Right cardiac atrium (tissue), 5 donors: ENCODE data around the gene TANGO6. TPM values are rescaled to one million over a fixed set of nuclear protein-coding genes. Genes with fewer than 3 reads are reported as not detected.

Experiments used
- ATAC-seq, 2 donors: fragments of 200-7000 bp; cut with Tn5 transposase; one replicate each; pipeline versions ENCODE4 v1.8.0 to v1.9.1; 2020; ENCODE audit warnings: moderate library complexity in 2 of 2, mild to moderate bottlenecking in 1 of 2
- DNase-seq, 3 donors: peaks; one replicate each; pipeline ENCODE4 v3.0.0-alpha.2; 2020
- H3K27ac ChIP-seq: one replicate; pipeline ENCODE4 v1.5.1; 2013; ENCODE audit warnings: mild to moderate bottlenecking, low read length, control low read depth, moderate library complexity
- H3K27me3 ChIP-seq: one replicate; pipeline ENCODE4 v1.6.1; 2013; ENCODE audit not compliant: control insufficient read depth, insufficient read depth
- H3K4me1 ChIP-seq: one replicate; pipeline ENCODE4 v1.6.1; 2013; ENCODE audit warnings: low read length; ENCODE audit not compliant: control insufficient read depth, insufficient read depth
- H3K4me3 ChIP-seq: one replicate; pipeline ENCODE4 v1.5.1; 2013; ENCODE audit warnings: low read length, control low read depth
- H3K9me3 ChIP-seq: one replicate; pipeline ENCODE4 v1.6.1; 2013; ENCODE audit warnings: low read length; ENCODE audit not compliant: control insufficient read depth
- WGBS: extraction: QIAGEN DNeasy Blood & Tissue Kit; methylation state at CpG from one replicate; pipeline ENCODE4 v1.1.7; 2013; 5-methylcytosine and 5-hydroxymethylcytosine counted together
- intact Hi-C, 4 donors: fragments of 100-400 bp; cut with DNase I; formaldehyde crosslinking; loops; one replicate each; pipeline versions ENCODE4 v1.11.0 to v1.14.0; 2022 to 2023
- polyA plus RNA-seq: library from polyadenylated mRNA; stranded (reverse); fragments of 200-250 nt; gene quantifications from one replicate; pipeline ENCODE4 v1.2.3, GENCODE V29; 2013
- total RNA-seq, 4 donors: library from RNA; stranded (reverse); fragmentation: NEBNext Ultra II Directional; extraction: Animal tissue kit (Norgen Biotek cat#: 25700); gene quantifications; one replicate each; pipeline ENCODE4 v1.2.1, GENCODE V29; 2021
- donor health status: healthy with polysubstance abuse.
- donor health status: DM: no; HTN: yes; CAD: no.
- donor health status: DM: no; HTN: no; CAD: no.
- donor health status: DM: no; HTN: yes; CAD: no; lungs with severe emphysema.
- donor health status: DM: yes; HTN: yes; CAD: no.

Gene TANGO6
- total and polyA plus RNA-seq, 5 donors = 2.1 to 11.5 (median 9.7) TPM

GRCh38 chr16:68860978-68861892 is 17.9 kb downstream of the TANGO6 start:
- no peak overlapping the region for H3K4me3 ChIP-seq
- H3K9me3 ChIP-seq = no peaks in the 10 kb centered on the region
- no peak overlapping the region for H3K27ac ChIP-seq
- H3K27me3 ChIP-seq = no peaks in the 10 kb centered on the region
- DNase-seq (no peak), ATAC-seq (no peak)
- H3K4me1 ChIP-seq = no peaks in the 10 kb centered on the region
- intact Hi-C loops = no loop called here
- 87% methylated on average over 15 of the region's 15 CpGs for WGBS

GRCh38 chr16:68866933-68867332 is 23.6 kb downstream of the TANGO6 start:
- Histone ChIP-seq H3K4me1 (no peaks in the 10 kb centered on the region), H3K9me3 (no peaks in the 10 kb centered on the region), H3K4me3 (no peak overlapping the region), H3K27me3 (no peaks in the 10 kb centered on the region), H3K27ac (no peak overlapping the region)
- ATAC-seq = no peak
- DNase-seq = no peak
- WGBS = 86% methylated on average over 6 of the region's 6 CpGs
- intact Hi-C loops = no loop called here

- H3K4me1 ChIP-seq = no peaks in the 10 kb centered on the region
- no peaks in the 10 kb centered on the region for H3K9me3 ChIP-seq
- no peak for ATAC-seq
- WGBS = 83% methylated on average over 4 of the region's 4 CpGs
- H3K27ac ChIP-seq = no peak overlapping the region
- DNase-seq = no peak
- H3K27me3 ChIP-seq = no peaks in the 10 kb centered on the region
- no peak overlapping the region for H3K4me3 ChIP-seq
- intact Hi-C loops = no loop called here
These were observed 26.3 kb downstream of the TANGO6 start for GRCh38 chr16:68869492-68870088.

- Histone ChIP-seq H3K27me3 (no peaks in the 10 kb centered on the region), H3K27ac (no peak overlapping the region), H3K4me3 (no peak overlapping the region), H3K9me3 (no peaks in the 10 kb centered on the region), H3K4me1 (no peaks in the 10 kb centered on the region)
- no peak for DNase-seq
- ATAC-seq = no peak
- intact Hi-C loops = no loop called here
- 88% methylated on average over 7 of the region's 7 CpGs for WGBS
These were observed 30.5 kb downstream of the TANGO6 start for GRCh38 chr16:68873635-68874471.

- ATAC-seq (no peak), DNase-seq (no peak)
- WGBS = 96% methylated on average over 2 of the region's 4 CpGs
- Histone ChIP-seq H3K27ac (no peak overlapping the region), H3K4me3 (no peak overlapping the region), H3K4me1 (no peaks in the 10 kb centered on the region), H3K9me3 (no peaks in the 10 kb centered on the region), H3K27me3 (no peaks in the 10 kb centered on the region)
- intact Hi-C loops = no loop called here
These were observed 32.5 kb downstream of the TANGO6 start for GRCh38 chr16:68875871-68876270.

GRCh38 chr16:68883685-68884084 is 40.4 kb downstream of the TANGO6 start:
- DNase-seq = no peak
- Histone ChIP-seq H3K4me3 (no peak overlapping the region), H3K4me1 (no peaks in the 10 kb centered on the region), H3K27me3 (no peaks in the 10 kb centered on the region), H3K27ac (no peak overlapping the region), H3K9me3 (no peaks in the 10 kb centered on the region)
- 92% methylated on average over 6 of the region's 6 CpGs for WGBS
- intact Hi-C loops = no loop called here
- no peak for ATAC-seq

- 99% methylated on average over 1 of the region's 1 CpG for WGBS
- no peak for ATAC-seq
These were observed 41.1 kb downstream of the TANGO6 start for GRCh38 chr16:68884401-68884800.

GRCh38 chr16:68884861-68885720 is 41.8 kb downstream of the TANGO6 start:
- no peaks in the 10 kb centered on the region for H3K27me3 ChIP-seq
- no peak for DNase-seq
- WGBS = 70% methylated on average over 7 of the region's 7 CpGs
- no peak for ATAC-seq
- no peaks in the 10 kb centered on the region for H3K4me1 ChIP-seq
- no peak overlapping the region for H3K27ac ChIP-seq
- no peak overlapping the region for H3K4me3 ChIP-seq
- no peaks in the 10 kb centered on the region for H3K9me3 ChIP-seq
- intact Hi-C loops = no loop called here

More at GRCh38 chr16:68884401-68884800, 41.1 kb downstream of the TANGO6 start:
- H3K27ac ChIP-seq = no peak overlapping the region
- no peaks in the 10 kb centered on the region for H3K4me1 ChIP-seq
- no peaks in the 10 kb centered on the region for H3K27me3 ChIP-seq
- no peaks in the 10 kb centered on the region for H3K9me3 ChIP-seq
- intact Hi-C loops = no loop called here
- no peak for DNase-seq
- no peak overlapping the region for H3K4me3 ChIP-seq

GRCh38 chr16:68887107-68887506 is 43.8 kb downstream of the TANGO6 start:
- H3K27me3 ChIP-seq = no peaks in the 10 kb centered on the region
- no peaks in the 10 kb centered on the region for H3K9me3 ChIP-seq
- no peak overlapping the region for H3K4me3 ChIP-seq
- no peak for DNase-seq
- ATAC-seq = no peak
- intact Hi-C loops = no loop called here
- H3K4me1 ChIP-seq = no peaks in the 10 kb centered on the region
- no peak overlapping the region for H3K27ac ChIP-seq
- 89% methylated on average over 1 of the region's 1 CpG for WGBS

- Histone ChIP-seq H3K4me3 (no peak overlapping the region), H3K27ac (no peak overlapping the region), H3K4me1 (no peaks in the 10 kb centered on the region), H3K27me3 (no peaks in the 10 kb centered on the region), H3K9me3 (no peaks in the 10 kb centered on the region)
- no peak for DNase-seq
- ATAC-seq = no peak
- WGBS = 88% methylated on average over 3 of the region's 3 CpGs
- intact Hi-C loops = no loop called here
These were observed 46.3 kb downstream of the TANGO6 start for GRCh38 chr16:68889508-68890150.
